Prostate gland (tissue), 2 donors: ENCODE data around the gene MEF2D.

ENCODE experiments used
- POLR2A ChIP-seq: fragments of 450-650 bp; IDR thresholded peaks from one replicate; pipeline ENCODE4 v1.6.1; 2016; ENCODE audit warnings: antibody characterized with exemption, mild to moderate bottlenecking
- POLR2AphosphoS5 ChIP-seq: sonication (generic); formaldehyde crosslinking; IDR thresholded peaks from one replicate; pipeline ENCODE4 v1.6.1; 2017; ENCODE audit warnings: antibody characterized with exemption
- TF ChIP-seq, protein P1 (sequence below), 4 experiments: fragments of 200-600 bp in 2 of 4; fragments of 450-650 bp in 2 of 4; sonication (generic) in 2 of 4; IDR thresholded peaks; 1 replicate in 3 of 4; 2 replicates in 1 of 4; pipeline ENCODE4 v1.5.1; 2016 to 2019; ENCODE audit warnings: antibody characterized with exemption in 4 of 4, mild to moderate bottlenecking in 2 of 4, moderate library complexity in 2 of 4

DNA sequence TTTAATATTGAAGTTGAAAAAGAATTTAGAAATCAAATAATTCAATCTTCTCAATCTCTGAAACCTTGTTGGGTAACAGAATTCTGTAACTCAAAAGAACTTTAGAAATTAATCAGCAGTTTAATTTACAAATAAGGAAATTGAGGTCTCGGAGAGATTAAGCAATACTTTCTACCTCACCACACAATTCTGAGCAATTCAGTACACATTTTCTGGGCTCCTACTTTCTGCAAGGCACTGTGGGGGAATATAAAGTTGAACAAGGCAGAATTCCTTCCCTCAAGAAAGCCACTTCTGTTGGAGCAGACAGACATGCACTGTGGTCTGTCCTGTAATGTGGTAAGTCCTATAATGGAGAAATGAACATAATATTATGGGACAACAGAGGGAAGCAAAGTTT lies 47.7 kb downstream of the MEF2D start:
- no peak for TF ChIP-seq POLR2A
- TF ChIP-seq, protein P1, sequence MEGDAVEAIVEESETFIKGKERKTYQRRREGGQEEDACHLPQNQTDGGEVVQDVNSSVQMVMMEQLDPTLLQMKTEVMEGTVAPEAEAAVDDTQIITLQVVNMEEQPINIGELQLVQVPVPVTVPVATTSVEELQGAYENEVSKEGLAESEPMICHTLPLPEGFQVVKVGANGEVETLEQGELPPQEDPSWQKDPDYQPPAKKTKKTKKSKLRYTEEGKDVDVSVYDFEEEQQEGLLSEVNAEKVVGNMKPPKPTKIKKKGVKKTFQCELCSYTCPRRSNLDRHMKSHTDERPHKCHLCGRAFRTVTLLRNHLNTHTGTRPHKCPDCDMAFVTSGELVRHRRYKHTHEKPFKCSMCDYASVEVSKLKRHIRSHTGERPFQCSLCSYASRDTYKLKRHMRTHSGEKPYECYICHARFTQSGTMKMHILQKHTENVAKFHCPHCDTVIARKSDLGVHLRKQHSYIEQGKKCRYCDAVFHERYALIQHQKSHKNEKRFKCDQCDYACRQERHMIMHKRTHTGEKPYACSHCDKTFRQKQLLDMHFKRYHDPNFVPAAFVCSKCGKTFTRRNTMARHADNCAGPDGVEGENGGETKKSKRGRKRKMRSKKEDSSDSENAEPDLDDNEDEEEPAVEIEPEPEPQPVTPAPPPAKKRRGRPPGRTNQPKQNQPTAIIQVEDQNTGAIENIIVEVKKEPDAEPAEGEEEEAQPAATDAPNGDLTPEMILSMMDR (IDR thresholded peaks at IDR 0.05) = no peak
- TF ChIP-seq POLR2AphosphoS5 = no peak
